Adrenal gland (tissue), 5 donors: ENCODE data around the gene TMEM129.

ENCODE experiments used
- POLR2A ChIP-seq, 2 donors: fragments of 450-650 bp; IDR thresholded peaks; one replicate each; pipeline ENCODE4 v1.6.1; 2017; ENCODE audit warnings: antibody characterized with exemption in 2 of 2, mild to moderate bottlenecking in 2 of 2, moderate library complexity in 1 of 2
- TF ChIP-seq, protein P1 (sequence below), 6 experiments: fragments of 450-650 bp in 4 of 6; fragments of 200-600 bp in 2 of 6; sonication (generic) in 1 of 6; IDR thresholded peaks; 1 replicate in 5 of 6; 2 replicates in 1 of 6; pipeline versions ENCODE4 v1.5.1 to v1.8.0; 2016 to 2021; ENCODE audit warnings: antibody characterized with exemption in 6 of 6, mild to moderate bottlenecking in 2 of 6, moderate library complexity in 1 of 6
- donor health status: DM: no; HTN: no; CAD: no.

DNA sequence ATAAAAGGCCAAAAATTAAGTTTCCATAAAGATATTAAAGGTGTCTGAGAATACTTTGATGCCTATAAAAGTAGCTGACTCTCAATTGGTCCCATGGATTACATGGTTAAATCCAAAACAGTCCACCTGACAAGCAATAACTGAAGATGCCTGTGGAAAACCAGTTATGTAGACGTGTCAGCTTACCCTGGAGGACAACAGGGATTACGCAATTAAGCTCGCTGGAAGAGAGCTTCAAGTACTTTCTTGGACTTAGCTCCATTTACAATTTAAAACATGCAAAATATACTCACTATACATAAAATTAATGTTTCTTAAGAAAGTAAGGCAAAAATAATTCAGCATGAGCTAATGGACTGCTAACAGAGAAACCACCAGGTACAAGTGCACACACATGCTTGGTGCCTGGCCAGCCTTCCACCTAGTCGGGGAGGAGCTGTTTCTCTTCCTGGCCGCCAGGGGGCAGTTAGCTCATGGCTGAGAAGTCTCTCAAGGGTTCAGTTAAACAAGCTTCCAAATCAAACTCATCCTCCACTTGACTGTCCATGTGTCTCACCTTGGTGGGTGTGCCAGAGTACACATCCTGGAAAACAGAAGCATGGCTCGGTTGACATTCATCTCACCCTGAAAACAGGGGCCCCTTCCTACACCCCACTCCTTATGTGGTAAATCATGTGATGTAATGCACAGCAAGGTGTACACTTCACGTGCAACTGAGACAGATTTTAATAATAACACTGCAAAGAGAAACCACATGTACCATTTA is 27.8 kb downstream of the TMEM129 start:
- TF ChIP-seq, protein P1, sequence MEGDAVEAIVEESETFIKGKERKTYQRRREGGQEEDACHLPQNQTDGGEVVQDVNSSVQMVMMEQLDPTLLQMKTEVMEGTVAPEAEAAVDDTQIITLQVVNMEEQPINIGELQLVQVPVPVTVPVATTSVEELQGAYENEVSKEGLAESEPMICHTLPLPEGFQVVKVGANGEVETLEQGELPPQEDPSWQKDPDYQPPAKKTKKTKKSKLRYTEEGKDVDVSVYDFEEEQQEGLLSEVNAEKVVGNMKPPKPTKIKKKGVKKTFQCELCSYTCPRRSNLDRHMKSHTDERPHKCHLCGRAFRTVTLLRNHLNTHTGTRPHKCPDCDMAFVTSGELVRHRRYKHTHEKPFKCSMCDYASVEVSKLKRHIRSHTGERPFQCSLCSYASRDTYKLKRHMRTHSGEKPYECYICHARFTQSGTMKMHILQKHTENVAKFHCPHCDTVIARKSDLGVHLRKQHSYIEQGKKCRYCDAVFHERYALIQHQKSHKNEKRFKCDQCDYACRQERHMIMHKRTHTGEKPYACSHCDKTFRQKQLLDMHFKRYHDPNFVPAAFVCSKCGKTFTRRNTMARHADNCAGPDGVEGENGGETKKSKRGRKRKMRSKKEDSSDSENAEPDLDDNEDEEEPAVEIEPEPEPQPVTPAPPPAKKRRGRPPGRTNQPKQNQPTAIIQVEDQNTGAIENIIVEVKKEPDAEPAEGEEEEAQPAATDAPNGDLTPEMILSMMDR (IDR thresholded peaks at IDR 0.05), result peak; percentile 83 to 93 (median 86)
- no peak for TF ChIP-seq POLR2A (IDR thresholded peaks at IDR 0.05)
